ENCODE results near the gene ARL5A. TPM values are rescaled to one million over a fixed set of nuclear protein-coding genes. Genes with fewer than 3 reads are reported as not detected.

The ARL5A gene
- total and polyA plus RNA-seq, 2 of the 4 experiments (the other 2 are of a cell fraction) = 22.3 to 45.5 TPM

DNA sequence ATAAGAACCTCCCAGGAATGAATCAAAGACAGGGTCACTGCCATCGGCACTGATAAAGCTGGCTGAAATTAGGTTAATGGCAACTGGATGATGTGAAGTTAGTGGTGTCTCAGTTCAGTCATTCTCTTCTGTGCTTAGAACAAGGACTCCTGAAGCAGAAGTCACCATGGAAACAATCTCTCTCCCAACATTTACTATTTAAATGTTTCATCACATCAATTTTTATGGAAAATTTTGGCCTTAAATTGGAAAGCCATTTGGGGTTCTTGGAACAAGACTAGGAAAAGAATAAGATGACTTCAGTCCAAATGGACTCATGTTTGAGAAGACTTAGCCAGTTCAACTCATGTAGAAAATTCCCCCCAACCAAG lies 15.5 kb upstream of the ARL5A start:
- DNase-seq (no peak), ATAC-seq (ENCODE audit: low read depth) (no peak)
- POLR2A ChIA-PET (ENCODE audit: unreplicated experiment) = no interaction called here
- Histone ChIP-seq H4K5ac (ENCODE audit: low read depth, low read length) (no peak overlapping the region), H3K36me3 (ENCODE audit: control insufficient read depth, insufficient read depth, low read length) (no peaks in the 10 kb centered on the region), H4K8ac (ENCODE audit: low read depth in 2 of 2, low read length in 2 of 2) (no peak overlapping the region), H3K4me3 (ENCODE audit: insufficient read depth, low read depth, low read length) (no peak overlapping the region), H3K4me1 (ENCODE audit: control insufficient read depth, insufficient read depth, low read length) (no peaks in the 10 kb centered on the region), H3K9me1 (ENCODE audit: insufficient read depth, low read length) (no peaks in the 10 kb centered on the region), H2BK15ac (ENCODE audit: low read depth, low read length) (no peak overlapping the region), H4K20me1 (ENCODE audit: insufficient read depth, low read length) (no peaks in the 10 kb centered on the region), H2AK9ac (replicated peaks; ENCODE audit: low read depth, low read length, poor library complexity) (no peak overlapping the region), H3K27me3 (ENCODE audit: control insufficient read depth, insufficient read depth, low read length) (no peaks in the 10 kb centered on the region), H2AK5ac (ENCODE audit: low read depth, low read length) (no peak overlapping the region), H2AFZ (replicated peaks; ENCODE audit: low read length, poor library complexity) (no peak overlapping the region), H2BK120ac (ENCODE audit: low read depth, low read length) (no peak overlapping the region), H3K56ac (ENCODE audit: extremely low read depth, insufficient read depth, low read length) (no peak overlapping the region), H3K4ac (ENCODE audit: low read depth, low read length) (no peak overlapping the region), H2BK20ac (ENCODE audit: low read depth, low read length) (no peak overlapping the region), H4K91ac (ENCODE audit: insufficient read depth, low read depth, low read length) (no peak overlapping the region), H3K27ac (ENCODE audit: insufficient read depth, low read length) (no peak overlapping the region), H3K18ac (ENCODE audit: low read depth, low read length) (no peak overlapping the region), H3K9me3 (ENCODE audit: control insufficient read depth, insufficient read depth, low read length) (no peaks in the 10 kb centered on the region), H2BK5ac (ENCODE audit: low read depth, low read length, poor library complexity, severe bottlenecking) (no peak overlapping the region), H3K23ac (ENCODE audit: low read depth, low read length) (no peak overlapping the region), H3K79me1 (ENCODE audit: low read depth in 1 of 2, low read length in 2 of 2) (no peaks in the 10 kb centered on the region), H3K4me2 (ENCODE audit: low read depth, low read length) (no peak overlapping the region), H3K9ac (ENCODE audit: low read depth, low read length) (no peak overlapping the region), H3K14ac (replicated peaks; ENCODE audit: low read depth, low read length) (no peak overlapping the region)
- in situ Hi-C loops (cut with MboI; ENCODE audit: low sequenced_read_pairs) = no loop called here
- intact Hi-C loops (cut with micrococcal nuclease) = no loop called here
- BruUV-seq (replicated peaks) = no TSS peak
- dilution Hi-C loops (cut with HindIII; ENCODE audit: low sequenced_read_pairs, unreplicated experiment) = no loop called here
- CTCF ChIA-PET = no interaction called here
- WGBS, 2 experiments (ENCODE audit: extremely low coverage in 2 of 2, insufficient read length in 1 of 2) = no CpG with 5 or more reads among the region's 1 CpG
- TF ChIP-seq, protein P1, sequence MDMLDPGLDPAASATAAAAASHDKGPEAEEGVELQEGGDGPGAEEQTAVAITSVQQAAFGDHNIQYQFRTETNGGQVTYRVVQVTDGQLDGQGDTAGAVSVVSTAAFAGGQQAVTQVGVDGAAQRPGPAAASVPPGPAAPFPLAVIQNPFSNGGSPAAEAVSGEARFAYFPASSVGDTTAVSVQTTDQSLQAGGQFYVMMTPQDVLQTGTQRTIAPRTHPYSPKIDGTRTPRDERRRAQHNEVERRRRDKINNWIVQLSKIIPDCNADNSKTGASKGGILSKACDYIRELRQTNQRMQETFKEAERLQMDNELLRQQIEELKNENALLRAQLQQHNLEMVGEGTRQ (IDR thresholded peaks at IDR 0.05; ENCODE audit: low read depth, low read length) = no peak
- TF ChIP-seq BHLHE40 (IDR thresholded peaks at IDR 0.05; ENCODE audit: low read depth, low read length) = no peak
- TF ChIP-seq SMC3 (IDR thresholded peaks at IDR 0.05; ENCODE audit: low read depth, low read length) = no peak
- TF ChIP-seq NFE2L2 (IDR thresholded peaks at IDR 0.05; ENCODE audit: low read depth, low read length) = no peak
- TF ChIP-seq RCOR1 (IDR thresholded peaks at IDR 0.05; ENCODE audit: insufficient replicate concordance, low read length) = no peak
- no peak for TF ChIP-seq MAZ (IDR thresholded peaks at IDR 0.05; ENCODE audit: borderline replicate concordance, low read depth, low read length)
- TF ChIP-seq, protein P2, sequence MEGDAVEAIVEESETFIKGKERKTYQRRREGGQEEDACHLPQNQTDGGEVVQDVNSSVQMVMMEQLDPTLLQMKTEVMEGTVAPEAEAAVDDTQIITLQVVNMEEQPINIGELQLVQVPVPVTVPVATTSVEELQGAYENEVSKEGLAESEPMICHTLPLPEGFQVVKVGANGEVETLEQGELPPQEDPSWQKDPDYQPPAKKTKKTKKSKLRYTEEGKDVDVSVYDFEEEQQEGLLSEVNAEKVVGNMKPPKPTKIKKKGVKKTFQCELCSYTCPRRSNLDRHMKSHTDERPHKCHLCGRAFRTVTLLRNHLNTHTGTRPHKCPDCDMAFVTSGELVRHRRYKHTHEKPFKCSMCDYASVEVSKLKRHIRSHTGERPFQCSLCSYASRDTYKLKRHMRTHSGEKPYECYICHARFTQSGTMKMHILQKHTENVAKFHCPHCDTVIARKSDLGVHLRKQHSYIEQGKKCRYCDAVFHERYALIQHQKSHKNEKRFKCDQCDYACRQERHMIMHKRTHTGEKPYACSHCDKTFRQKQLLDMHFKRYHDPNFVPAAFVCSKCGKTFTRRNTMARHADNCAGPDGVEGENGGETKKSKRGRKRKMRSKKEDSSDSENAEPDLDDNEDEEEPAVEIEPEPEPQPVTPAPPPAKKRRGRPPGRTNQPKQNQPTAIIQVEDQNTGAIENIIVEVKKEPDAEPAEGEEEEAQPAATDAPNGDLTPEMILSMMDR (conservative IDR thresholded peaks at IDR 0.05; ENCODE audit: low read depth, low read length) = no peak
- TF ChIP-seq RAD21 (IDR thresholded peaks at IDR 0.05; ENCODE audit: low read length) = no peak
- TF ChIP-seq MAFK (IDR thresholded peaks at IDR 0.05; ENCODE audit: low read depth, low read length) = no peak
- no peak for TF ChIP-seq FOS (IDR thresholded peaks at IDR 0.05; ENCODE audit: low read depth, low read length)
- TF ChIP-seq CHD1 (IDR thresholded peaks at IDR 0.05; ENCODE audit: low read depth, low read length) = no peak
- no peak for TF ChIP-seq RFX5 (IDR thresholded peaks at IDR 0.05; ENCODE audit: low read depth, low read length)

Measured in IMR-90 (cell line).